GM12875 (cell line): ENCODE results near the gene SMAD3.
A peak's percentile ranks its signal among the peaks of the same experiment; 100 is the strongest.
"Not testable (repeated sequence)": the region's sequence is repeated elsewhere in the genome, so short reads cannot be mapped to it uniquely, and the experiment has no call there.

Experiments used
- H3K4me3 ChIP-seq: one replicate; pipeline ENCODE4 v1.5.1; 2011; ENCODE audit warnings: low read depth, low read length, control low read depth
- CTCF ChIP-seq: IDR thresholded peaks from 2 replicates; pipeline ENCODE4 v1.5.1; 2011; ENCODE audit warnings: low read depth, mild to moderate bottlenecking, control low read depth, inconsistent platforms, low read length, moderate library complexity, borderline replicate concordance; ENCODE audit not compliant: insufficient read depth

SMAD3 gene

GRCh38 chr15:67065531-67066005 lies at the start of gene SMAD3:
TSS of gene SMAD3 (plus strand) at chr15:67065602. CDS start at chr15:67066155, 553 bp downstream.
- 0 out of 2 replicates have a peak, but pooled peaks have one; percentile 4 for TF ChIP-seq CTCF
- peak within 1 kb of the TSS; percentile 77 for H3K4me3 ChIP-seq

- no peak for TF ChIP-seq CTCF
- H3K4me3 ChIP-seq: no peak overlapping the region
Observed at GRCh38 chr15:67017311-67017710, 48.1 kb upstream of the SMAD3 start.

GRCh38 chr15:67018026-67018425 lies 47.4 kb upstream of the SMAD3 start:
- no peak for TF ChIP-seq CTCF
- H3K4me3 ChIP-seq: no peak overlapping the region

GRCh38 chr15:67018441-67018840 lies 47.0 kb upstream of the SMAD3 start:
- TF ChIP-seq CTCF: no peak
- H3K4me3 ChIP-seq: no peak overlapping the region

- TF ChIP-seq CTCF: no peak
Observed at GRCh38 chr15:67019069-67019468, 46.3 kb upstream of the SMAD3 start.

GRCh38 chr15:67019884-67020520 lies 45.4 kb upstream of the SMAD3 start:
- no peak for TF ChIP-seq CTCF

More at GRCh38 chr15:67019069-67019468, 46.3 kb upstream of the SMAD3 start:
- H3K4me3 ChIP-seq: no peak overlapping the region

GRCh38 chr15:67020668-67021067 lies 44.7 kb upstream of the SMAD3 start:
- H3K4me3 ChIP-seq: not testable (repeated sequence)

More at GRCh38 chr15:67019884-67020520, 45.4 kb upstream of the SMAD3 start:
- H3K4me3 ChIP-seq: no peak overlapping the region
